ENCODE measurements around the gene MYBPH.

The MYBPH gene

GRCh38 chr1:203129501-203130231, 46.0 kb downstream of the MYBPH start:
- DNase-seq (ENCODE audit: low spot score): no peak

GRCh38 chr1:203128716-203129500, 46.7 kb downstream of the MYBPH start:
- no peak for DNase-seq (ENCODE audit: low spot score)

- DNase-seq (ENCODE audit: low spot score): no peak
These were observed 47.3 kb downstream of the MYBPH start for GRCh38 chr1:203128431-203128715.

GRCh38 chr1:203127666-203128430, 47.8 kb downstream of the MYBPH start, which contains the start of gene ADORA1:
Gene ADORA1 (plus strand): TSS chr1:203127726. CDS start chr1:203128842, 1,116 bp downstream.
- DNase-seq (ENCODE audit: low spot score): peak; percentile 74

- DNase-seq (ENCODE audit: low spot score): no peak
These were observed 48.6 kb downstream of the MYBPH start for GRCh38 chr1:203126866-203127665.

GRCh38 chr1:203126151-203126865, 49.3 kb downstream of the MYBPH start:
- peak; percentile 59 for DNase-seq (ENCODE audit: low spot score)

GRCh38 chr1:203124546-203125317, 50.9 kb downstream of the MYBPH start:
- no peak for DNase-seq (ENCODE audit: low spot score)

- DNase-seq (ENCODE audit: low spot score): no peak
These were observed 51.6 kb downstream of the MYBPH start for GRCh38 chr1:203124011-203124410.

GRCh38 chr1:203122159-203122558, 53.5 kb downstream of the MYBPH start:
- no peak for DNase-seq (ENCODE audit: low spot score)

- DNase-seq (ENCODE audit: low spot score): no peak
These were observed 54.2 kb downstream of the MYBPH start for GRCh38 chr1:203121186-203122015.

GRCh38 chr1:203120325-203121153, 55.1 kb downstream of the MYBPH start:
- no peak for DNase-seq (ENCODE audit: low spot score)
